ENCODE measurements around the gene TEAD4. TPM values are rescaled to one million over a fixed set of nuclear protein-coding genes. Genes with fewer than 3 reads are reported as not detected.

TEAD4 gene
- total and polyA plus RNA-seq, 8 donors: 17.4 to 43.8 (median 29.5) TPM

DNA sequence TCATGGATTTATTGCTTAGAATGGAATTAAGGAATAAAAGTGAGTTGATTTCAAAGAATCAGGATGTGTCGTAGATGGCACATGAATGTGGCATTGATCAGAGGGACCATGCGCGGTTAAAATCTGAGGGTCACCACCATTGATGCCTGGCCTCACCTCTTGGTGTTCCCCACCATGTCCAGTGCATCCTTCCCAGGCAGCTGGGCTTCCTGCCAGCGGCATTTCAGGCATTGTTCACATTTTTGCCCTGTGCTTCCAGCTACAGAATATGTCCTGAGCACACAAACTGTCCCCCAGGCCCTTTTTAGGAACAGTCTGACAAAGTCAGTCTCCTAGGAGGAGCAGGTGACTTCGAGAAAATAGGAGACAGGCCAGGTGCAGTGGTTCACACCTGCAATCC lies 76.0 kb downstream of the TEAD4 start:
- ATAC-seq: no peak
- Histone ChIP-seq H3K27ac (no peak overlapping the region), H3K9me3 (no peaks in the 10 kb centered on the region), H3K27me3 (no peaks in the 10 kb centered on the region), H3K4me1 (peaks cover 0 to 18% (median 11%) of the 10 kb centered on the region in 3 donors), H3K36me3 (peaks cover 0 to 19% (median 0%) of the 10 kb centered on the region in 3 donors), H3K4me3 (no peak overlapping the region)
- intact Hi-C loops (cut with DNase I): loop anchor here in 1 of 3 donors (5.0 to 10.0 kb wide), 2 partner anchors 148 to 180 kb away; partner anchors contain the start of gene TEX52
- DNase-seq: no peak
- WGBS, 2 donors: 83 to 86% methylated on average over 5 of the region's 5 CpGs
- TF ChIP-seq, protein P1, sequence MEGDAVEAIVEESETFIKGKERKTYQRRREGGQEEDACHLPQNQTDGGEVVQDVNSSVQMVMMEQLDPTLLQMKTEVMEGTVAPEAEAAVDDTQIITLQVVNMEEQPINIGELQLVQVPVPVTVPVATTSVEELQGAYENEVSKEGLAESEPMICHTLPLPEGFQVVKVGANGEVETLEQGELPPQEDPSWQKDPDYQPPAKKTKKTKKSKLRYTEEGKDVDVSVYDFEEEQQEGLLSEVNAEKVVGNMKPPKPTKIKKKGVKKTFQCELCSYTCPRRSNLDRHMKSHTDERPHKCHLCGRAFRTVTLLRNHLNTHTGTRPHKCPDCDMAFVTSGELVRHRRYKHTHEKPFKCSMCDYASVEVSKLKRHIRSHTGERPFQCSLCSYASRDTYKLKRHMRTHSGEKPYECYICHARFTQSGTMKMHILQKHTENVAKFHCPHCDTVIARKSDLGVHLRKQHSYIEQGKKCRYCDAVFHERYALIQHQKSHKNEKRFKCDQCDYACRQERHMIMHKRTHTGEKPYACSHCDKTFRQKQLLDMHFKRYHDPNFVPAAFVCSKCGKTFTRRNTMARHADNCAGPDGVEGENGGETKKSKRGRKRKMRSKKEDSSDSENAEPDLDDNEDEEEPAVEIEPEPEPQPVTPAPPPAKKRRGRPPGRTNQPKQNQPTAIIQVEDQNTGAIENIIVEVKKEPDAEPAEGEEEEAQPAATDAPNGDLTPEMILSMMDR (IDR thresholded peaks at IDR 0.05): no peak
- no peak for FAIRE-seq

DNA sequence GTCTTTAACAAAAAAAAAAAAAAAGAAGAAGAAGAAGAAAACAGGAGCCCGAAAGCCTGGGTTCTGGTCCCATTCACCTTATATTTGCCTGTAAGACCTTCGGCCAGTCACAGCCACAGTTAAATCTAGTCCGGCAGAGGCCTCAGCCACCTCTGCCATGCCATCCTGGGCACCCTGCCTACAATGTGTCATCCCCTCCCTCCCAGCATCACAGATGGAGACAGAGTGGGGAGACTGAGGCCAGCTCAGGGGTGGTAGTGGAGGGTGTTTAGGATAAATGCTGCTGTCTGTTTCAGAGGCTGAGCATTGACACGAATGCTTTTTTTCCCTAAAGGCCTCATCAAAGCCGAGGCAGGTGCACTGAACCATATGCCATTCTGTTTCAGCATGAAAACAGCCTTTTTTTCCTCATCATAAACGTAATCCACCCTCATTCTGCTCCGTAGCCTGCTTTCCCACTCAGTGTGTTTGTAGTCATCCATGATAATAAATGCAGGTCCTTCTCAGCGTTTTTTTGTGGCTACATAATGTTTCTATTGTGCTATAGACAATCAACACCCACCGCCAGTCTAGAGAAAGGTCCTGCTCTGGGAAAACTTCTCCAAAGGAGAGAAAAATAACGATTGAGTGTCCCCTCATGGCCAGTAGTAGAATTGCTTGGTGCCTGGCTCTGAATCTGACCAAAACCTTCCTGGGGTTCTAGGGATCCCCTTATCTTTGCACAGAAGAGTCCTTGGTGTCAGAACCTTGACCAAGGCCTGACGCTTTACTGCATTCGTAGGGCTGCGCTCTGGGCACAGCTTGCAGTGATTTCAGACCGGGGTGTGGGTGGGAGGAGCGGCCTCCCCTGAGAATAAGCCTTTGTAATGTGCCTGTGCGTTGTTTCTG lies 76.9 kb downstream of the TEAD4 start:
- TF ChIP-seq, protein P1 (IDR thresholded peaks at IDR 0.05): no peak
- intact Hi-C loops (cut with DNase I): loop anchor here in 1 of 3 donors (5.0 to 10.0 kb wide), 2 partner anchors 149 to 181 kb away; partner anchors contain the start of gene TEX52
- H3K27me3 ChIP-seq: no peaks in the 10 kb centered on the region
- peaks cover 0 to 18% (median 9%) of the 10 kb centered on the region in 3 donors for H3K4me1 ChIP-seq
- no peaks in the 10 kb centered on the region for H3K9me3 ChIP-seq
- FAIRE-seq (no peak), DNase-seq (no peak), ATAC-seq (no peak)
- no peak overlapping the region for H3K27ac ChIP-seq
- WGBS, 2 donors: 76 to 78% methylated on average over 16 of the region's 16 CpGs
- peaks cover 0 to 19% (median 0%) of the 10 kb centered on the region in 3 donors for H3K36me3 ChIP-seq
- H3K4me3 ChIP-seq: no peak overlapping the region

DNA sequence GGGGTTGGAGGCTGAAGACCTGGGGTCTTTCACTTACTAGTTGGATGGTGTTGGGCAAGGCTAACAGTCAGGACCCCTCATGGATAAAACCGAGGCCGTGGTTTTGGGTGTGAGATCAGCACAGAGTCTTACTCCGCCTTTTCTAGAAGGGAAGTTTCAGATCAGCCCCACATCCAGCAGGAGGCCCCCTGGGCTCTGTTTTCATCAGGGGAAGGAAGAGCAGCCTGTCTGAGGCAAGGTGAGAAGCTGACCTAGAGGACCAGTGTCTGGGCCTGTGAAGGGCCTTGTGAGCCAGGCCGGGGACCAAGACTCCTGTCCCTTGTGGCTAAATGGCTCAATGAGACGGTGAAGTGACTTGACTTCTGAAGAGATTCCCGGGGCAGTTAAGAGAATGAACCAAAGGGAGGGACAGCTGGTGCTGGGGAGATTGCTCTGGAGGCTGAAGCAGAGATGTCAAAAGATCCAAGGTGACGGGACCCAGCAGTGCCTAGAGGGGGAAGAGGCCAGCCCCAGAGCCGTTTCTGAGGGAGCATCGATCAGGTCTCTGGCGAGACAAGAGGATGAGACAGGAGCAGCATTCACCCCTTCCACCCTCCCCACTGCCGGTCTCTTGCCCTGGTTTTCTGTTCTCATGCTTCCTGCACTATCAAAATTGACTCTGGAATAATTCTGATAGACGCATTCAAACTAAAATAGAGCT lies 77.9 kb downstream of the TEAD4 start:
- Histone ChIP-seq H3K4me1 (peaks cover 0 to 17% (median 0%) of the 10 kb centered on the region in 3 donors), H3K27me3 (no peaks in the 10 kb centered on the region), H3K36me3 (peaks cover 0 to 19% (median 0%) of the 10 kb centered on the region in 3 donors), H3K4me3 (no peak overlapping the region), H3K9me3 (no peaks in the 10 kb centered on the region), H3K27ac (no peak overlapping the region)
- no peak for ATAC-seq
- intact Hi-C loops (cut with DNase I): loop anchor here in 1 of 3 donors (5.0 to 10.0 kb wide), 2 partner anchors 150 to 182 kb away; partner anchors contain the start of gene TEX52
- TF ChIP-seq, protein P1 (IDR thresholded peaks at IDR 0.05): no peak
- 89 to 91% methylated on average over 12 of the region's 12 CpGs for WGBS, 2 donors
- FAIRE-seq: no peak
- no peak for DNase-seq

DNA sequence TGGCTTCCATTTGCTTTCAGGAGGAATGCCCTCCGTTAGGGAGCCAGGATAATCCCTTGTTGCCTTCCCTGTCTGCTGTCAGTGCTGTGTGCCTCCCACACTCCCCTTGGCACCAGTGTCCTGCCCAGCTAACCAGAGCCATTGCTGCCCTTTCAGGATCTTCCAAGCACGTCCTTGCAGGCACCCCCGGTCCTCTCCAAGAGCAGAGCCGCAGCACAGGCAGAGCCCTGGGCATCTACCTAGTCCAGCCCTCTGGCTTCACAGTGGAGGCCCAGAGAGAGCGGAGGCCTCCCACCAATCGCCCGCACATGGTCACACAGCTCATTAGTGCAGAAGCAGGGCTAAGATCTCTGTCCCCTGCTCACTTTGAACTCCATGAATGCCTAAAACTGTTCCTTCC lies 79.0 kb downstream of the TEAD4 start:
- Histone ChIP-seq H3K4me1 (peaks cover 0 to 16% (median 0%) of the 10 kb centered on the region in 3 donors), H3K27me3 (no peaks in the 10 kb centered on the region), H3K9me3 (no peaks in the 10 kb centered on the region), H3K4me3 (no peak overlapping the region), H3K36me3 (peaks cover 0 to 19% (median 0%) of the 10 kb centered on the region in 3 donors), H3K27ac (no peak overlapping the region)
- FAIRE-seq: no peak
- 86 to 87% methylated on average over 7 of the region's 7 CpGs for WGBS, 2 donors
- TF ChIP-seq, protein P1 (IDR thresholded peaks at IDR 0.05): no peak
- DNase-seq: no peak
- ATAC-seq: no peak
- intact Hi-C loops (cut with DNase I): loop anchor here in 1 of 3 donors (5.0 to 10.0 kb wide), 2 partner anchors 151 to 183 kb away; partner anchors contain the start of gene TEX52
